H1 (cell line): Measurements from ENCODE around the gene SLC39A13. TPM values are rescaled to one million over a fixed set of nuclear protein-coding genes. Genes with fewer than 3 reads are reported as not detected.

Source experiments
- ATF3 ChIP-seq: IDR thresholded peaks from 2 replicates; pipeline ENCODE4 v1.6.1; 2011; ENCODE audit warnings: low read depth, mild to moderate bottlenecking, low read length; ENCODE audit not compliant: insufficient read depth
- CREB1 ChIP-seq: IDR thresholded peaks from 2 replicates; pipeline ENCODE4 v1.6.1; 2012; ENCODE audit warnings: inconsistent platforms
- EGR1 ChIP-seq: IDR thresholded peaks from 2 replicates; pipeline ENCODE4 v1.6.1; 2011; ENCODE audit warnings: low read depth, low read length, borderline replicate concordance
- EZH2 ChIP-seq: fragments of 200-600 bp; sonication (generic); IDR thresholded peaks from 2 replicates; pipeline ENCODE4 v1.7.1; 2012; ENCODE audit warnings: low read depth, mild to moderate bottlenecking, moderate library complexity, low read length, inconsistent platforms; ENCODE audit not compliant: severe bottlenecking
- GTF2F1 ChIP-seq: IDR thresholded peaks from 2 replicates; pipeline ENCODE4 v1.6.1; 2012; ENCODE audit warnings: low read depth, low read length, improper control_type of control experiment, borderline replicate concordance
- KDM5A ChIP-seq: fragments of 200-600 bp; IDR thresholded peaks from 2 replicates; pipeline ENCODE4 v1.7.1; 2012; ENCODE audit warnings: mild to moderate bottlenecking, low read length, inconsistent platforms, mixed read lengths
- TBP ChIP-seq: IDR thresholded peaks from 2 replicates; pipeline ENCODE4 v1.6.1; 2011; ENCODE audit warnings: low read depth, low read length, improper control_type of control experiment
- polyA plus RNA-seq, 7 experiments: library from polyadenylated mRNA; depleted of rRNA in 3 of 7; stranded (reverse) in 5 of 7; unstranded in 2 of 7; fragments of >200 nt in 5 of 7; fragments of 200-250 nt in 2 of 7; gene quantifications; 1 replicate in 5 of 7; 2 replicates in 1 of 7; 4 replicates in 1 of 7; pipeline versions ENCODE4 v1.2.1 to v1.2.3, GENCODE V29; 2011 to 2013; ENCODE audit warnings: missing spikeins in 2 of 7, mixed read lengths in 2 of 7
- total RNA-seq: library from RNA; stranded (reverse); fragmentation: NEBNext Ultra II Directional; extraction: Animal tissue kit (Norgen Biotek cat#: 25700); gene quantifications from 2 replicates; pipeline ENCODE4 v1.2.1, GENCODE V29; 2021
- TF ChIP-seq, protein P1 (sequence below): fragments of 300-600 bp; sonication (generic); IDR thresholded peaks from 2 replicates; pipeline ENCODE4 v1.7.1; 2012; ENCODE audit warnings: low read length, moderate library complexity, mild to moderate bottlenecking, inconsistent platforms; ENCODE audit not compliant: insufficient replicate concordance
- TF ChIP-seq, protein P2 (sequence below): IDR thresholded peaks from 2 replicates; pipeline ENCODE4 v1.6.1; 2012; ENCODE audit warnings: inconsistent platforms

Gene SLC39A13
- total and polyA plus RNA-seq, 2 of the 8 experiments (the other 6 are each of a cell fraction or from before 2014, with no cell fraction given): 23.2 to 30.0 TPM

DNA sequence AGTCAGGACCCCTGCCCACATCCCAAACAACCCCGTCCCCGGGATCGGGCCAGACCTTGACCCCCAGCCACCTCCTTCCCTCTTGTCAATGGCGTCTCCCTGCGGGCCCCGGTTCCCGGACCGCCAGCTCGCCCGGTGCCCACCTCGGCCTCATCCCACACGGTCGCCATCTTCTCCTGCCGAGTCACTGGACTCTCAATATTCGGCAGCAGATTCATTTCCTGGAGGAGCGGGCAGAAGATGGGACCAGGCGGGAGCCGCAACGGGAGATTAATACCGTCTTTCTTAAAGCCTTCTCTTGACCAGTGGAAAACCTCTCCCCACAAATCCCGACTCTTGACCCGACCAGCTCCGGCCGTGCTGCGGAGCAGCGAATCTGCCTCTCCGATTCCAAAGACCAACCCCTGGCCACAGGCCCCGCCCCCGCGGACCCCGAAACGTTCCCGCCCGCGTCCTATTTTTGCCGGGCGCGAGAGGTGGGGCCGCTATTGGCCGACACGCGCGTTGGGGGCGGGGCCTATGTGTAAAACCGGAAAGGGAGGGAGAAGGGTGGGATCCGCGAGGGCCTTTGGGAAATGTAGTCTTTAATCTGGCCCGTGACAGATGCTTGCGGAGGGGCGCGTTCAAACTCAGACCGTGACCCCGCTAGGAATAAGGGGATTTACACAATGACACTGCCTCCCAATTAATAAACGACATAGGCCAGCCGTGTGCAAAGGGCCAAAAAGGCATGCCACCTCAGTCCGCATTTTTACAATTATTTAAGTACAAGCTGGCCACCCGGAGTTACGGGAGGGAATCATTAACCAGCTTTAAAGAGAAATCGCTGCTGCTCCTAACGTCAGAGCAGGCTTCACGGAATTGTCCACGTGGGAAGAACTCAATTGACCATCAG, 17.9 kb downstream of the SLC39A13 start, which contains the start of gene PSMC3 (continued):
- TF ChIP-seq GTF2F1: no peak
- TF ChIP-seq, protein P1, sequence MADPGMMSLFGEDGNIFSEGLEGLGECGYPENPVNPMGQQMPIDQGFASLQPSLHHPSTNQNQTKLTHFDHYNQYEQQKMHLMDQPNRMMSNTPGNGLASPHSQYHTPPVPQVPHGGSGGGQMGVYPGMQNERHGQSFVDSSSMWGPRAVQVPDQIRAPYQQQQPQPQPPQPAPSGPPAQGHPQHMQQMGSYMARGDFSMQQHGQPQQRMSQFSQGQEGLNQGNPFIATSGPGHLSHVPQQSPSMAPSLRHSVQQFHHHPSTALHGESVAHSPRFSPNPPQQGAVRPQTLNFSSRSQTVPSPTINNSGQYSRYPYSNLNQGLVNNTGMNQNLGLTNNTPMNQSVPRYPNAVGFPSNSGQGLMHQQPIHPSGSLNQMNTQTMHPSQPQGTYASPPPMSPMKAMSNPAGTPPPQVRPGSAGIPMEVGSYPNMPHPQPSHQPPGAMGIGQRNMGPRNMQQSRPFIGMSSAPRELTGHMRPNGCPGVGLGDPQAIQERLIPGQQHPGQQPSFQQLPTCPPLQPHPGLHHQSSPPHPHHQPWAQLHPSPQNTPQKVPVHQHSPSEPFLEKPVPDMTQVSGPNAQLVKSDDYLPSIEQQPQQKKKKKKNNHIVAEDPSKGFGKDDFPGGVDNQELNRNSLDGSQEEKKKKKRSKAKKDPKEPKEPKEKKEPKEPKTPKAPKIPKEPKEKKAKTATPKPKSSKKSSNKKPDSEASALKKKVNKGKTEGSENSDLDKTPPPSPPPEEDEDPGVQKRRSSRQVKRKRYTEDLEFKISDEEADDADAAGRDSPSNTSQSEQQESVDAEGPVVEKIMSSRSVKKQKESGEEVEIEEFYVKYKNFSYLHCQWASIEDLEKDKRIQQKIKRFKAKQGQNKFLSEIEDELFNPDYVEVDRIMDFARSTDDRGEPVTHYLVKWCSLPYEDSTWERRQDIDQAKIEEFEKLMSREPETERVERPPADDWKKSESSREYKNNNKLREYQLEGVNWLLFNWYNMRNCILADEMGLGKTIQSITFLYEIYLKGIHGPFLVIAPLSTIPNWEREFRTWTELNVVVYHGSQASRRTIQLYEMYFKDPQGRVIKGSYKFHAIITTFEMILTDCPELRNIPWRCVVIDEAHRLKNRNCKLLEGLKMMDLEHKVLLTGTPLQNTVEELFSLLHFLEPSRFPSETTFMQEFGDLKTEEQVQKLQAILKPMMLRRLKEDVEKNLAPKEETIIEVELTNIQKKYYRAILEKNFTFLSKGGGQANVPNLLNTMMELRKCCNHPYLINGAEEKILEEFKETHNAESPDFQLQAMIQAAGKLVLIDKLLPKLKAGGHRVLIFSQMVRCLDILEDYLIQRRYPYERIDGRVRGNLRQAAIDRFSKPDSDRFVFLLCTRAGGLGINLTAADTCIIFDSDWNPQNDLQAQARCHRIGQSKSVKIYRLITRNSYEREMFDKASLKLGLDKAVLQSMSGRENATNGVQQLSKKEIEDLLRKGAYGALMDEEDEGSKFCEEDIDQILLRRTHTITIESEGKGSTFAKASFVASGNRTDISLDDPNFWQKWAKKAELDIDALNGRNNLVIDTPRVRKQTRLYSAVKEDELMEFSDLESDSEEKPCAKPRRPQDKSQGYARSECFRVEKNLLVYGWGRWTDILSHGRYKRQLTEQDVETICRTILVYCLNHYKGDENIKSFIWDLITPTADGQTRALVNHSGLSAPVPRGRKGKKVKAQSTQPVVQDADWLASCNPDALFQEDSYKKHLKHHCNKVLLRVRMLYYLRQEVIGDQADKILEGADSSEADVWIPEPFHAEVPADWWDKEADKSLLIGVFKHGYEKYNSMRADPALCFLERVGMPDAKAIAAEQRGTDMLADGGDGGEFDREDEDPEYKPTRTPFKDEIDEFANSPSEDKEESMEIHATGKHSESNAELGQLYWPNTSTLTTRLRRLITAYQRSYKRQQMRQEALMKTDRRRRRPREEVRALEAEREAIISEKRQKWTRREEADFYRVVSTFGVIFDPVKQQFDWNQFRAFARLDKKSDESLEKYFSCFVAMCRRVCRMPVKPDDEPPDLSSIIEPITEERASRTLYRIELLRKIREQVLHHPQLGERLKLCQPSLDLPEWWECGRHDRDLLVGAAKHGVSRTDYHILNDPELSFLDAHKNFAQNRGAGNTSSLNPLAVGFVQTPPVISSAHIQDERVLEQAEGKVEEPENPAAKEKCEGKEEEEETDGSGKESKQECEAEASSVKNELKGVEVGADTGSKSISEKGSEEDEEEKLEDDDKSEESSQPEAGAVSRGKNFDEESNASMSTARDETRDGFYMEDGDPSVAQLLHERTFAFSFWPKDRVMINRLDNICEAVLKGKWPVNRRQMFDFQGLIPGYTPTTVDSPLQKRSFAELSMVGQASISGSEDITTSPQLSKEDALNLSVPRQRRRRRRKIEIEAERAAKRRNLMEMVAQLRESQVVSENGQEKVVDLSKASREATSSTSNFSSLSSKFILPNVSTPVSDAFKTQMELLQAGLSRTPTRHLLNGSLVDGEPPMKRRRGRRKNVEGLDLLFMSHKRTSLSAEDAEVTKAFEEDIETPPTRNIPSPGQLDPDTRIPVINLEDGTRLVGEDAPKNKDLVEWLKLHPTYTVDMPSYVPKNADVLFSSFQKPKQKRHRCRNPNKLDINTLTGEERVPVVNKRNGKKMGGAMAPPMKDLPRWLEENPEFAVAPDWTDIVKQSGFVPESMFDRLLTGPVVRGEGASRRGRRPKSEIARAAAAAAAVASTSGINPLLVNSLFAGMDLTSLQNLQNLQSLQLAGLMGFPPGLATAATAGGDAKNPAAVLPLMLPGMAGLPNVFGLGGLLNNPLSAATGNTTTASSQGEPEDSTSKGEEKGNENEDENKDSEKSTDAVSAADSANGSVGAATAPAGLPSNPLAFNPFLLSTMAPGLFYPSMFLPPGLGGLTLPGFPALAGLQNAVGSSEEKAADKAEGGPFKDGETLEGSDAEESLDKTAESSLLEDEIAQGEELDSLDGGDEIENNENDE: no peak
- no peak for TF ChIP-seq EZH2
- TF ChIP-seq KDM5A: peak; percentile 87; the same call in 1 of the 2 replicates
- no peak for TF ChIP-seq ATF3
- TF ChIP-seq EGR1: peak; percentile 21; the same call in 1 of the 2 replicates
- peak; percentile 90 for TF ChIP-seq TBP
- TF ChIP-seq, protein P2, sequence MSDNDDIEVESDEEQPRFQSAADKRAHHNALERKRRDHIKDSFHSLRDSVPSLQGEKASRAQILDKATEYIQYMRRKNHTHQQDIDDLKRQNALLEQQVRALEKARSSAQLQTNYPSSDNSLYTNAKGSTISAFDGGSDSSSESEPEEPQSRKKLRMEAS: peak; percentile 25; the same call in 1 of the 2 replicates
- TF ChIP-seq CREB1: no peak; the same call in 1 of the 2 replicates
